GM12892 (cell line): ENCODE results near the gene NEXMIF.

ENCODE experiments used
- POLR2A ChIP-seq: IDR thresholded peaks from 2 replicates; pipeline ENCODE4 v1.6.1; 2011; ENCODE audit warnings: low read depth, low read length, control low read depth
- POLR2AphosphoS5 ChIP-seq: IDR thresholded peaks from 2 replicates; pipeline ENCODE4 v1.6.1; 2011; ENCODE audit warnings: low read depth, low read length, control low read depth
- TAF1 ChIP-seq: IDR thresholded peaks from 2 replicates; pipeline ENCODE4 v1.6.1; 2011; ENCODE audit warnings: low read depth, mild to moderate bottlenecking, control low read depth, low read length, borderline replicate concordance

- peak; percentile 39; the same call in 1 of the 2 replicates for TF ChIP-seq POLR2A
- TF ChIP-seq POLR2AphosphoS5 = no peak
- 0 out of 2 replicates have a peak, but pooled peaks have one; percentile 5 for TF ChIP-seq TAF1
Measured at GRCh38 chrX:74924449-74925224, 615 bp downstream of the NEXMIF start.
